Glomerular visceral epithelial cell (primary cell): Measurements from ENCODE around the gene SPOCK1.

Experiments used
- DNase-seq: peaks from one replicate; pipeline ENCODE4 v3.0.0-alpha.2; 2016; ENCODE audit errors: extremely low spot score

SPOCK1 gene

DNA sequence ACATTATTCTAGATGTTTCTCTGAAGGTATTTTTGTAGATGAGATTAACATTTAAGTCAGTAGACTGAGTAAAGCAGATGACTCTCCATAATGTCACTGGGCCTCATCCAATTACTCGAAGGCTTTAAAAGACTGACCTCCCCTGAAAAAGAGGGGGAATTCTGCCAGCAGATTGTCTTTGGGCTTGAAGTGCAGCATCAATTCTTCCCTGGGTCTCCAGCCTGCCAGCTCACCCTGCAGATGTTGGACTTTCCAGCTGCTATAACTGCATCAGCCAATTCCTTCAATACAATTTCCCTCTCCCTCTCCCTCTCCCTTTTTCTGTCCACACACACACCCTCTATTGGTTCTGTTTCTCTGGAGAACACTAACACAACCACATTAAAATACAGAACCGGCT lies 472.8 kb downstream of the SPOCK1 start:
- DNase-seq, result no peak

DNA sequence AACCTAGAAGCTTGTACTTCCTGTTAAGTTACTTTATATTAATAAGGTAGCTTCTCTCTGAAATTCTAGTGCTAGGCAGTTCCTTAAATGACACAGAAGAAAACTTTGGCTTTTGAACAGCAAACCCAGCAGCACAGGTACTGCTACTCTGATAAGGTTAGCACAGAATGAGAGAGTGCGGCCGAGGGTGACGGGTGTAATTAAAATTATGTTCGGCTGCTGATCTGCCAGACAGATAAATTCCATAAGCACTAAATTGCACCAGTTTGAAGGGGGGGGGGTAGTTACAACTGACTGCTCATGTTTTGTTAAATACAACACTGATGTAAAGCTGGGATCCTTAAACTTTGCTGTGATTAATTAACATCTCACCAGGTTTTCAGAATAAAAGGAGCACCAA lies 475.1 kb downstream of the SPOCK1 start:
- DNase-seq, result no peak

DNA sequence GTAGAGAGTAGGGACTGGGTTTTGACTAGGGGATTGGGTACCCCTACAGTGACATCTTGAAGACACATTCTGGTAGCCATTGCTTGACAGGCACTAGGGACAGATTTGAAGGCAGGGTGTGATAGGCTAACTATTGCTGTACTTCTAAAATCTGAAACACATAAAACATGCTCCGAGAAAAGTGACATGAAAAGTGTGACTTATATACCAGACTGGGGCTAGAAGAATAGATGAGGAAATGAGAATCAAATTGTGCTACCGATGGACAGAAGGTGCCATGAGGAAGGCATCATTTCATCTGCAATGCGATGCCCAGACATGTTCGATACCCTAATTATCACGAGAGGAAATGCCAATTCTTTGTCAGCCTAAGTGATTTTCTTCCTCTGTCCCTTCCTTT lies 475.8 kb downstream of the SPOCK1 start:
- no peak for DNase-seq

DNA sequence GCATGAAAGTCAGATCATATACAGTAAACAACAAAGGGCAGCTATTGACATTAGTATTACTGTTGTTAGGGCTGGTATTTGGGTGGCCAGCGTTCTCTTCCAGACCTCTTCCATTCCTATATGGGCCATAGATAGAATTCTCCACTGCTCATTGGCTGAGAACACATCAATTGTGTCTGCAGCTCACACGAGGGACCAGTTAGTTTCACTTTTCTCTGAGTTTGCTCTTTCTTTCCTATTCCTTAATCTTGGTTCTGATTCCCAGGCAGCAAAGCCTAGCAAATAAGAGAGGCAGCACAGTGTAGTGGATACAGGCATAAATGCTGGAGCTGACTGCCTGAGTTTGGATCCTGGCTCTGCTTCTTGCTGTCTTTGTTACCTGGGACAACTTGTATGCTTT lies 476.4 kb downstream of the SPOCK1 start:
- DNase-seq, result no peak

DNA sequence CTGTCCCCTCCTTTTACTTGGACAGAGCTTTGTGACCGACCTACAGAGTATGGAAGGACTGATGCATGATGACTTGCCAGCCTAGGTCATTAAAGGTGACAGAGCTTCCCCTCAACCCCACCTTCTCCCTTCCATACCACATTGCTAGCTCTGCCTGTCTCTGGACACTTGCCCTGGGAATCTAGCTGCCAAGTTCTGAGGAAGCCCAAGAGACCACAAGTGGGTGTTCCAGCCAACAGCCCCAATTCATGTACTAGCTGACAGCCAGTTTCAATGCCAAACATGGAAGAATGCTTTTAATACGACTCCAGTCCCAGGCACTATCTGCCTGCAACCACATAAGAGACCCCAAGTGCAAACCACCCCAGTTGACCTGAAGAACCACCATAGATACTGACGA lies 477.1 kb downstream of the SPOCK1 start:
- DNase-seq, result no peak

DNA sequence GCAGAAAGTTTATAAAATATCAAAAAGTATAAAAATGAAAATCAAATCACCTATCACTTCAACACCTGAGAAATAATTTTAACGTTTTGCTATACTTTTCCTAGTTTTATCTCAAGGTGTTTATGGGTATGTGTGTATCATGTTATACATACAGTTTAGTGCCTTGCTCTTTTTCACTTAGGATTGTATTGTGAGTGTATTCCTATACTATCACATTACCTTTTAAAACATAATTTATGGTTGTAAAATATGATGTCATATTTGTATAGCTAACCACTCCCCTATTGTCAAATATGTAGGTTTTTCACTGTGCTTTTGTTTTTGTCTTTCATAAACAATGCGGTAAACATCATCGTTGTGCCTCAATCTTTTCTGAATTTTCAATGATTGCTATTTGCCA lies 479.9 kb downstream of the SPOCK1 start:
- DNase-seq, result no peak

DNA sequence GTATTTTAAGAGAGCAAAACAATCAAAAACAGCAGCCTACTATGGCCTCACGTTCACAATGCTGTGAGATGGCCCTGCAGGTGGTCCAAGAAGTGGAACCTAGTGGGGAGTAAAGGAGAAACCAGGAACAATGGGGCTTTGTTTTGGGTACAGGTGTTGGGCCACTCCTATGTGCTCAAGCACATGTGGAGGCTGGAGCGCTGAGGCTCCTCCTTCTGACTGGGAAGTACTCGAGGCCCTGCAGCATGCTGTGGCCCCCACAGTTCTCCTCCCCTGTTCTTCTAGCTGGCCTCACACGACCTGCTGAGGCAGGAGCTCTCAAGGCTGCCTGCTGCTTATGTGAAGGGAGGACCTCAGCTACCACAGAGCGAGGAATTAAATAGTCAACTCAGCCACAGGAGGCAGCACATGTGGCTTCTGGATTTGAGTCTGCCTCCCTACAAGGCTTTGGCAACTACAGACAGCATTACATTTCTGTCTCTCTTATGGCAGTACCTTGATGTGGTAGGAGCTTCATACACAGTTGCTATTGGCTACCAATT lies 482.3 kb downstream of the SPOCK1 start:
- DNase-seq, result no peak

DNA sequence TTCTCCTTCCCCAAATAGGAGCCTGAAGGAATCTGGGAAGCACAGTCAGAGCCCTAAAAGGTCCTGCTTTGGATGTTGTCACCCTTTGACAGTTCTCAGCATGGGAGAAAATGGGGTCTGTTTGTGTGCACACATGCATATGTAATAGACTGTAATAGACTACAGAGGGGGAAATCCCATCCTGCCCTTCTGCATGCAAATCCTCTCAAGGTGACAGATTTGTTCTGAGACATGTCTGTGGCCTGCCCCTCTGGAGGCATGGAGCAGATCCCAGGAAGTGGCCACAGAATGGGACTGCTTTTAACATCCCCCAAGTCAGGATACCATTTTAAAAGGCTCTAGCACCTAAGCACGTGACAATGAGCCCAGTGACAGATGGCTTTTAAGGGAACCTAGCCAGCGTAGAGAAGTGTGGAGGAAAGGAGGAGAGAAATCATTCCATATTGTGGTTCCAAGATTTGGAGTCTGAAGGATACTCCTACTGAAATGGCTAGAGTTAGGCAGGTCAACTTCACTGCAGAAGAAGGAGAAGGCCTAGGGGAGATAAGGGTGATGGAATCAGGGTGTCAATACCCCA lies 483.5 kb downstream of the SPOCK1 start:
- DNase-seq, result no peak

DNA sequence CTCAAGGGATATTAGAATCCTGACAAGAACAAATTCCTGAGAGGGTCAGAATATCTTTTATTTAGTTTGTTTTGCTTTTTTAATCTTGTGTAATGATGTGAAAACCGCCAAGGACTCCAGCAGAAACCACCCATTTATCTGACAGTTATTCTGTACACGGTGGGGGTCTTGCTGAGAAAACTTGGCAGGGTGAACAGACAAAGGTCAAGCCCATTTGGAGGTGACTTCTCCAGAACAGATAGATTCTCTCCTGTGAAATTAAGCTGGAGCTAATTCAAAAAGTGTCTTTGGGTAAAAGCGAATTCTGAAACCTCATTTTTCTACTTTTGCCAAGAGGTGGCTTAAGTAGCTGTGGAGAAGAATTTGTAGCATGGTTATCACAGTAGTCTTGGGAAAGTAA lies 484.4 kb downstream of the SPOCK1 start:
- DNase-seq, result no peak

DNA sequence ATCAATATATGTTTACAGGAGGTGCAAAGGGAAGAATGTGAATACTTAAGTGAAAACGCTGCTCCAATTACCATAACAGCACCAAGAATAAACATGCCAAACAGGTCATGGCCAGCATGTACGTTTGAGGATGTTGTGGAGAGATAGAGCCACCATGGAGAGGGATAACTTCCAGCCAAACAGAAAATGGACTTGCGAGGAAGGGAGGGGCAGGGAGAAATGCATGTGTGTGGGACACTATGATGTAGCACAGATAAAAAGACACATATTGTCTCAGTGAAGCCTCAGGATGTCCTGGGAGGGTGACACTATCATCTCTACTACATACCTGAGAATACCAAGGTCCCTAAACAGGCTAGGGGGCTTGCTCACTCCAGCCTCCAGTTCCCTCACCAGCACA lies 488.9 kb downstream of the SPOCK1 start:
- DNase-seq, result no peak

DNA sequence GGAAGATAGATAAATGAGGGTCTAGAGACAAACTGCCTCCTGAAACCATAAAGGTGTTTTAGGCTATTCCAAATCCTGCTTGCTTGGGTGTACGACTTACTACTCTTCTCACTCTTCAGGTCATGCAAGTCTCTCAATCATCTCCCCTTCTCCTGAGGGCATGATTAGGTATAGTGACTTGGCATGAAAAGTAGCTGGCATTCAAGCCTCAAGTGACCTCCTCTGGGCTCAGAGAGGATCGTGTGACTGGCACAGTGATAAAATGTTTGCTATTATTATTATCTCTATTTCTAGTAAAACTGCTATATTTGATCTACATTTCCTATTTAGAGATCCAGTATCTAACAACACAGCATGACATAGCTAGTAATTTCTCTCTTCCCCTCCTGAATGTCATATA lies 494.8 kb downstream of the SPOCK1 start:
- DNase-seq, result no peak

DNA sequence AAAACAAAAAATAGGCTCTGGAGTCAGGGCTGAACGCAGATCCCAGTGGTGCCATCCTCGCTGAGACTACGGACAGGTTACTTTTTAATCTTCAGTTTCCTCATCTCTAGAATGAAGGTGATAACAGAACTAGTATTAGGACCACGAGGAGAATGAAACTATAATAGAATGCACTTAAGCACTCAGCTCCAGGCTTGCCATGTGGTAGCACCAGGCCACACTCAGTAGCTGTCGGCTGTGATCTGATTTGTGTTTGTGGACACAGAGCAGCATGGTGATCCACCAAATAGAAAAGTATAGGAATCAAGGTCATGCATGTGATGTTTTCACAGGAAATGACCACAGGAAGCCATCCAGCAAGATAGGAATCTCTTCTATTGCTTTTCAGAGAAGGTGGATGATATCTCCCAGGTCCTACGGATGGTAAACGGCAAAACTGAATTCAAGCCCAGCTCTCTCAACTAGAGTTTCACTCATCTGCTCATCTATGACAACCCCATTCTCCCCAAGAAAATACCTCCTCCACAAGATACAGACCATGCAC lies 498.0 kb downstream of the SPOCK1 start:
- no peak for DNase-seq

DNA sequence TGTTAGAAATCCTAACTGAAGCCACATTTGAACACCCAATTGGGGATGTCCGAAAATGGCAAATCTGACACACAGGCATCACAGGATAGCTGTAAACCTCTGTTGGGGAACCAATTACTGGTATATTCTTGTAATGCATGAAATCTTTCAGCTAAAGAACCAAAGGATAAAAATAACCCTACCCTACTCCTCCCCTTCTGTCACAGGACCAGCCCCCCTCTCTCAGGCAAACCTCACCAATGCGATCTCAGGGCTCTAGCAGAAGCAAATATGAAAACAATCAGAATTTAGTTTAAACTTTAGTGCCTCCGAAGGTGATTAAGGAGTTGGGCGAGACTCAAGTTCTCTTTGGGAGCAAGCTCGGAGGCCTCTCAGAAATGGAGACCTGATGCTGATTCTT lies 499.3 kb downstream of the SPOCK1 start:
- no peak for DNase-seq

DNA sequence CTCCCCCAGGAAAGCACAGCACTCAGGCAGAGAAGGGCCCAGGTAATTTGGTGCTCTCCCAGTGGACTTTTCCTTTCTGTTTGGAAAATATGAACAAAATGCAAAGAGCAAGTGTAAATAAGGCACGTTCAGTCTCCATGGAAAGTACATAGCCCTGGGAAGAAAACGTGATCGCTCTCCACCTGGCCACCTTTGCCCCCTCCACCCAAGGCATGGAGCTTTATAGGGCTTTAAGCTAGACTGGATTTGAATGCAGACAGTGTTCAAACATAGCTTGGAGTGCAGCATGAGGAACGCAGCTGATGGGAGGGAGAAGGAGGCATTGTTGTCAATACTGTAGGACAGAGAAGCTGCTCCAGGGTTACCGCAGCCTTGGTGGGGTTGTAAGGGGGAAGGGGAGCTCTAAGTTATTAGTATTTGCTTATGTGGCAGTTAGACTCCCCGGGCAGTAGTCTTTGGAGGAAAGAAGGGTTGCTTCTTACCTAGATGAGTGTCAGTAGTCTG lies 500.2 kb downstream of the SPOCK1 start:
- DNase-seq, result no peak

DNA sequence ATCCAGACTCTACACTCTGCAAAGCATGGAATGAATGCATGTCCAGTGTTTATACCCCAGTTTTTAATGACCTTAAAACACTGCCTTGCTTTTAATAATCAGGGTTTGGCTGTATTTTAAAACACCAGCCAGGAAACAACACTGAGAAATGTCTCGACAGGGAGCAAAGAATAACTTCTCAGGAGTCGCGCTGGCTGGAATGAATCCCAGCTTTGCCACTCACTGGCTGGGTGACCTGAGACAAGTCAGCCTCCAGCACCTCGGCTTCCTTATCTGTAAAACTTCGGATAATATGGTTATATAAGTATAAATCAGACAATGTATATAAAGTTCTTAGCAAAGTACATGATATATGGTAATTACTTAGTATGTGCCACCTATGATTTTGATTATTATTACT lies 505.0 kb downstream of the SPOCK1 start:
- DNase-seq, result no peak

DNA sequence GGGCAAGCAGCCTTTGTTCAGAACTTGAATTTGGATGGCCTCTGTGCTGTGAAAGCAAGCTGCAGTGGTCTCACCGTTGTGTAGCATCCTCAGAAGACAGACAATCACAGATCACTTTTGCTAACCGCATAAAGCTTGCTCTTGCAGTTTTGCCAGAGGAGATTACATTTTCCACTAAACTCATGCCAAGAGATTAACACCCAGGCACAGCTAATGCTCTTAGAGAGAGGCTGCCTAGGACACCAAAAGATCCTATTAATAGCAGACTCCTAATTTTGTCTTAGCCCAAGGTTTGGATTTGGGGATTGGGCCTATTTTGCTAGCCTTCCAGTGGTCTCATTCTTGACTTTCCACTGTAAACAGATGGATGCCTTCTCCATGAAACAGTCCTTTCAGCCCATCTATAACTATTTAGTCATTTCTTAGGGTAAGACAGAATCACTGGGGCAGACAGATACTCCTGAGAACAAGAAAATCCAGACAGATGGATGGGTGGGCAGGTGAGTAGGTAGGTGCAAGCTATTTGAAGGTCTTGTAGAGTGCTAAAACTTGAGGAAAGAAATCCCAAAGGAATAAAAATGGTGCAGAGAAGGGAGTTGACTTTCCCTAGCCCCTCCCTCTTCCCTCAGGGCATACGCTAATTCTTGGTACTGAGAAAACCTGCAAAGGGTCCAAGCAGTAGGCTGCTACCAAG lies 506.2 kb downstream of the SPOCK1 start:
- no peak for DNase-seq

DNA sequence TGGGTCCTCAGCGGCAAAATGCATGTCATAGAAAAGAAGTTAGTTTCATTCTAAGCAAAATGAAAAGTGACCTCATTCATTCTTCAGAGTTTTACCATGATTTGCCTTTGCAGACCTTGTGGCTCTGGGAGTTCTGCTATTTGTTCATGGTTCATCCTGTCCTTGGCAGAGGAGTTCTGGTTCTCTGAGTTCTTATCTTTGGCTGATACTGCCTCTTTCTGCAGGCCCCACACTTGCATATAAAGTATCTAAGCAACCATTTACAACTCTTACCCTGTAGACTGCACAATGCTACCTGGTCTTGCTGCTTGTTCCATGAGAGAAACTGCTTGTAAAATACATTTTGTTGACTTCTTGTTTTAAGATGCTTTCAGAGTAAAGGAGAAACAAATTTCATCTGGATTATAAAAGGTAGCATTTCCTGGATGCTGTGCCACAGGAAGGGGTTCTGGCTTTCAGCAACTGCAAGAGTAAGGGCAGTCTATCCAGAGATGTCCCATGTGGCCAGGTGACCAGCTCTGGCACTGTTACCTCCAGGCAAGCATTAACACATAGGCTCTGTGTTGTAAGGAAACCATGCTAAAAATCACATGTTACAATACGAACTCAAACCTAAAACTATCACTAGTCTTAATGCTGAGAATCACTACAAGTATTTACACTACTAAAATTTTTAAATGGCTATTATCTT lies 513.2 kb downstream of the SPOCK1 start:
- DNase-seq, result no peak

DNA sequence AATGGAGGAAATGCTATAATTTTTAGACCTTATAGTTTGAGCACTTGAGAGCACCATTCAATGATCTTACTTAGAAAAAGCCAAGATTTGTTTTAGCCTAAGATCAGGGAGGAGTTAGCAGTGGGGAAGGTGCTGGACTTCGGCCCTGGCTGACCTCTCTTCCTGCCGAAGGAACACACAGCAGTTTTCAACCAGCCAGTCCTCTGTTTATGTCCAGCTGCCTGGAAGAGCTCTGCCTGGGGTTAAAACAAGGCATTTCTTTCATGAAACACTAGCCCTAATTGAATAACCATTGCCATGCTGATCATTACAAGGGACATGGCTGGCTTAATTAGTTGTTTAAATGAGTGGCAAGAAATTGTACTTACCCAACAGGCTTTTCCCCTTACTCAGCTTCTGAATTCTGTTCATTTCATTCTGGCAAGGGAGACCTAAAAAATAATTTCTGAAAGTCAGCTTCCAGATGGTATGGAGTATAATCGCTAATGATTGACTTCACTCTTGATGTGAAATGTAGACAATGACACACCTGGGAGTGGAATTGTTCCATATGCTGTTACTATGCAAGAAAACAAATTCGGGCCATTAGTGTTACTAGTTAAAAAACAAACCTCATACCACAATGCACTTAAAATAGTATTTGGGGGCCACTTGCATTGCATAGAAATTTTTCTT lies 514.2 kb downstream of the SPOCK1 start:
- no peak for DNase-seq

DNA sequence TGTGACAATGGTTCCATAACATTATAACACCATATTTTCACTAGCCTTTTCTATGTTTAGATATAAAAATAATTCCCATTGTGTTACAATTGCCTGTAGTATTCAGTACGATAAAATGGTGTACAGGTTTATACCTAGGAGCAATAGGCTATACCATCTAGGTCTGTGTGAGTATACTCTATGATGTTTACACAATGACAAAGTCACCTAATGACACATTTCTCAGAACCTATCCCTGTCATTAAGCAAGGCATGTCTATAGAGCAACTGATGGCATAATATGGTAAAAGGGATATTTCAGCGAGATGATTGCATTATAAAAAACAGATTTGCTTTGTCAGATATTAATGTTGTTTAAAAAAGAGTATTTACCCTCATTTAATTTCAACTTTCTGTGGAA lies 517.2 kb downstream of the SPOCK1 start:
- DNase-seq, result no peak

DNA sequence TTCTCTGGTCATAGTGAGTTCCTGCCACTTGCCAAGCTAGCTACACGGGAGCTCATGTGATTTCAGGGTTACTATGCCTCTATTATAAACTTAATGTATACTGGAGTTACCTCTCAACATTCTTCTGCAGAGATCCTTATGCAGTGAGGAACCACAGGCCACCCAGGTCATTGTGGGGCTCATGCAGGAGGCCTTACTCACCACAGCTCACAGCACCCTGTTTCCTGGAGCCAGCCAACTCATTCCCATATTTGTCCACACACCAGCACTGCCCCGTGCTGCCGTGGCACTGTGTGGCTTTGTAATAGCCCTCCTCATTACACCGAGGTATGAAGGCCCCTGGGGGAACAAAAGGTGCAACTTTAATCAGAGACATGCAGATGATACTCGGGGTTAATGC lies 520.0 kb downstream of the SPOCK1 start:
- DNase-seq, result no peak

DNA sequence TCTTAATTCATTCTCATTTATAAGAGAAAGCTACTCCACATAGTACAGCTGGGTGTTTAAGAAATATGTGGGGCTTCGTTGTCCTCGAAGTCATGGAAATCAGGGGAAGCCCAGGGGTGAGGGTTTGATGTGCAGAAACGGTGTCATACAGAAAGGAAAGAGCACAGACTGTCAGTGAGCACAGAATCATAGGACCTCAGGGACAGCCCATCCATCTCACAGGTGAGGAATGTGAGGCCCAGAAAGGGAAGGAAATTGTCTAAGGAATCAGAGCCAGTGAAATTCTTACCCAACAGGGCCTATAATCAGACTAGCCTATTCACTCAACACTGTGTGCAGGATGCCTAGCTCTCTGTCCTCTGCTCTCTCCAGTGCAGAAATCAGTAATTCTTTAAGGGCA lies 535.6 kb downstream of the SPOCK1 start:
- DNase-seq, result no peak

DNA sequence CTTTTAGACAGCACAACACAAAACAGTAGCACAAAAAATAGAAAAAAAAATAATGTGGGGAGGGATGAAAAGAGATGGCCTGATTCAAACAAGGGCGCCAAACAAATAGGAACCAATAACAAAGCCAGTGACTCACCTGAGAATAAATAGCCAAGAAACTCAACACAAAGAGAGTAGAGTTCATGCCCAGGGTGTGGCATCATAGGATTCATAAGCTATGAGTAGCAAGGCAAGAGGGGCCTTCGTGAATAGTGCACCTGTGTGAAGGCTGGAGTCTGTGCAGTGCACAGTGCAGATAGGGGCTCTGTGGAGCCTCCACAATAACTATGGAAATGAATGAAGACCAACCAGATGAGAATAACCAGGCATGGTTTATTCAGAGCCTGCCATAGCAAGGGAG lies 541.7 kb downstream of the SPOCK1 start:
- DNase-seq, result no peak
